B cell (primary cell): ENCODE data around the gene WDR5B. TPM values are rescaled to one million over a fixed set of nuclear protein-coding genes. Genes with fewer than 3 reads are reported as not detected.

Experiments used
- ATAC-seq: fragments of 200-7000 bp; cut with Tn5 transposase; one replicate; pipeline ENCODE4 v1.10.0; 2021; ENCODE audit warnings: low read depth, mild to moderate bottlenecking, moderate number of reproducible peaks, moderate library complexity
- CTCF ChIA-PET: fragments of 350-600 bp; sonication (Branson Sonifier 250); formaldehyde crosslinking; loops from one replicate; lab custom pipeline; 2021; ENCODE audit warnings: antibody characterized with exemption, inconsistent platforms; lab: Charles Lee
- POLR2A ChIA-PET: fragments of 350-600 bp; sonication (Branson Sonifier 250); formaldehyde crosslinking; loops from one replicate; lab custom pipeline; 2021; ENCODE audit warnings: antibody characterized with exemption; lab: Charles Lee
- DNase-seq: peaks from one replicate; pipeline ENCODE4 v3.0.0; 2013
- H2AFZ ChIP-seq: 2 replicates; pipeline ENCODE4 v1.6.1; 2012; ENCODE audit warnings: mild to moderate bottlenecking, low read depth, low read length; ENCODE audit not compliant: insufficient read depth, poor library complexity, severe bottlenecking
- H3K27ac ChIP-seq, 2 donors: 1 replicate in 1 of 2; 2 replicates in 1 of 2; pipeline ENCODE4 v1.5.1; 2012 to 2013; ENCODE audit warnings: low read length in 2 of 2, mild to moderate bottlenecking in 2 of 2, moderate library complexity in 1 of 2
- H3K27me3 ChIP-seq, 4 experiments: fragments of 200-600 bp in 1 of 4; sonication (generic) in 1 of 4; replicated peaks in 1 of 4; 1 replicate in 2 of 4; 2 replicates in 2 of 4; pipeline versions ENCODE4 v1.6.1 to v1.7.0; 2013 to 2016; ENCODE audit warnings: low read length in 3 of 4, mild to moderate bottlenecking in 2 of 4, mixed read lengths in 1 of 4, moderate library complexity in 1 of 4; ENCODE audit not compliant: insufficient read depth in 4 of 4, control insufficient read depth in 3 of 4; ENCODE audit errors: control extremely low read depth in 1 of 4
- H3K36me3 ChIP-seq, 2 experiments: replicated peaks in 1 of 2; 1 replicate in 1 of 2; 2 replicates in 1 of 2; pipeline versions ENCODE4 v1.6.1 to v1.7.1; 2013; ENCODE audit warnings: low read length in 1 of 2; ENCODE audit not compliant: insufficient read depth in 2 of 2, control insufficient read depth in 1 of 2; ENCODE audit errors: control extremely low read depth in 1 of 2, extremely low read depth in 1 of 2
- H3K4me1 ChIP-seq, 2 donors: fragments of 200-600 bp in 1 of 2; sonication (generic) in 1 of 2; 1 replicate in 1 of 2; 2 replicates in 1 of 2; pipeline versions ENCODE4 v1.5.1 to v1.6.1; 2013 to 2017; ENCODE audit warnings: low read length in 2 of 2; ENCODE audit not compliant: control insufficient read depth in 2 of 2, insufficient read depth in 2 of 2
- H3K4me2 ChIP-seq: replicated peaks from 2 replicates; pipeline ENCODE3; 2012; ENCODE audit warnings: mild to moderate bottlenecking, low read depth, low read length; ENCODE audit not compliant: poor library complexity, severe bottlenecking
- H3K4me3 ChIP-seq, 5 experiments: fragments of 200-600 bp in 1 of 5; sonication (generic) in 1 of 5; 1 replicate in 3 of 5; 2 replicates in 2 of 5; pipeline versions ENCODE4 v1.5.1 to v1.7.0; 2011 to 2016; ENCODE audit warnings: low read length in 4 of 5, mild to moderate bottlenecking in 4 of 5, low read depth in 2 of 5, control low read depth in 1 of 5, moderate library complexity in 1 of 5; ENCODE audit not compliant: insufficient read depth in 1 of 5; ENCODE audit errors: control extremely low read depth in 1 of 5, extremely low read depth in 1 of 5
- H3K79me2 ChIP-seq: fragments of 200-600 bp; sonication (generic); one replicate; pipeline ENCODE4 v1.6.0; 2016; ENCODE audit warnings: low read length; ENCODE audit not compliant: control insufficient read depth, insufficient read depth
- H3K9ac ChIP-seq: fragments of 200-600 bp; sonication (generic); 2 replicates; pipeline ENCODE4 v1.6.1; 2017; ENCODE audit warnings: mild to moderate bottlenecking, low read length, moderate library complexity
- H3K9me3 ChIP-seq, 3 donors: one replicate each; pipeline versions ENCODE4 v1.6.1 to v1.7.1; 2013; ENCODE audit warnings: low read length in 2 of 3; ENCODE audit not compliant: control insufficient read depth in 2 of 3, insufficient read depth in 1 of 3; ENCODE audit errors: control extremely low read depth in 1 of 3
- H4K20me1 ChIP-seq: 2 replicates; pipeline ENCODE4 v1.6.0; 2012; ENCODE audit warnings: mild to moderate bottlenecking, low read length; ENCODE audit not compliant: insufficient read depth, control insufficient read depth, poor library complexity, severe bottlenecking
- H3K27ac Mint-ChIP-seq: one replicate; pipeline ENCODE4 v1.8.0; 2021; ENCODE audit warnings: mixed read lengths
- H3K27me3 Mint-ChIP-seq: one replicate; pipeline ENCODE4 v1.8.0; 2021; ENCODE audit warnings: mixed read lengths
- H3K4me1 Mint-ChIP-seq: one replicate; pipeline ENCODE4 v1.8.0; 2021; ENCODE audit warnings: mixed read lengths
- H3K4me3 Mint-ChIP-seq: one replicate; pipeline ENCODE4 v1.8.0; 2021; ENCODE audit warnings: mixed read lengths
- H3K9me3 Mint-ChIP-seq: one replicate; pipeline ENCODE4 v1.8.0; 2022; ENCODE audit warnings: mixed read lengths; ENCODE audit not compliant: insufficient read depth
- CTCF ChIP-seq: fragments of 200-600 bp; IDR thresholded peaks from one replicate; pipeline ENCODE4 v1.8.0; 2022; ENCODE audit warnings: antibody characterized with exemption, mild to moderate bottlenecking
- EZH2 ChIP-seq: IDR thresholded peaks from 2 replicates; pipeline ENCODE4 v1.6.1; 2012; ENCODE audit warnings: borderline replicate concordance, low read depth, mild to moderate bottlenecking, moderate library complexity, low read length; ENCODE audit not compliant: insufficient read depth, poor library complexity, severe bottlenecking
- WGBS: methylation state at CpG from one replicate; pipeline ENCODE4 v1.1.5; 2013; ENCODE audit warnings: missing lambda C conversion rate; ENCODE audit not compliant: insufficient coverage; 5-methylcytosine and 5-hydroxymethylcytosine counted together
- intact Hi-C: fragments of 100-400 bp; cut with micrococcal nuclease; formaldehyde crosslinking; loops from one replicate; pipeline ENCODE4 v1.10.0; 2022
- polyA plus RNA-seq: library from polyadenylated mRNA; depleted of rRNA; stranded (reverse); fragments of >200 nt; gene quantifications from 2 replicates; pipeline ENCODE4 v1.2.3, GENCODE V29; 2012
- total RNA-seq, 2 donors: library from RNA; stranded (reverse); fragments of 120-200 nt in 1 of 2; gene quantifications; 1 replicate in 1 of 2; 2 replicates in 1 of 2; pipeline versions ENCODE4 v1.2.3 to v1.2.4, GENCODE V29; 2013 to 2022

WDR5B gene
- total and polyA plus RNA-seq, 2 donors (not counting 1 experiment from before 2014, with no cell fraction given): 3.5 to 11.6 TPM

- TF ChIP-seq EZH2 (no peak), CTCF (no peak)
- POLR2A ChIA-PET: no interaction called here
- no peak overlapping the region for H3K27ac Mint-ChIP-seq
- Histone ChIP-seq H3K27me3 (no peaks in the 10 kb centered on the region), H3K79me2 (peaks cover 14% of the 10 kb centered on the region), H3K4me2 (no peak overlapping the region), H3K36me3 (no peaks in the 10 kb centered on the region), H3K9ac (no peak overlapping the region), H2AFZ (no peak overlapping the region), H3K4me3 (no peak overlapping the region), H4K20me1 (no peaks in the 10 kb centered on the region), H3K4me1 (no peaks in the 10 kb centered on the region), H3K9me3 (no peaks in the 10 kb centered on the region), H3K27ac (no peak overlapping the region)
- no peaks in the 10 kb centered on the region for H3K27me3 Mint-ChIP-seq
- no peaks in the 10 kb centered on the region for H3K9me3 Mint-ChIP-seq
- peaks cover 19% of the 10 kb centered on the region for H3K4me1 Mint-ChIP-seq
- CTCF ChIA-PET: interaction anchor here (0.7 to 3.2 kb wide), 9 partner anchors 9 to 846 kb away, joined by 3 to 38 read pairs (median 5); partner anchors contain the start of genes FAM162A, MIX23, SEMA5B and WDR5B
- intact Hi-C loops: loop anchor here (2.0 to 10.0 kb wide), 2 partner anchors 63 to 637 kb away; no protein-coding TSS in a partner anchor
- H3K4me3 Mint-ChIP-seq: no peak overlapping the region
- no peak for DNase-seq
- no peak for ATAC-seq
- 100% methylated on average over 1 of the region's 2 CpGs for whole genome bisulfite sequencing
Observed at GRCh38 chr3:122391681-122392446, 24.0 kb downstream of the WDR5B start.

GRCh38 chr3:122390665-122391064, 25.2 kb downstream of the WDR5B start:
- H3K27ac Mint-ChIP-seq: no peak overlapping the region
- Histone ChIP-seq H3K4me2 (no peak overlapping the region), H3K27me3 (no peaks in the 10 kb centered on the region), H4K20me1 (no peaks in the 10 kb centered on the region), H3K36me3 (no peaks in the 10 kb centered on the region), H2AFZ (no peak overlapping the region), H3K79me2 (peaks cover 14% of the 10 kb centered on the region), H3K4me3 (no peak overlapping the region), H3K4me1 (no peaks in the 10 kb centered on the region), H3K27ac (no peak overlapping the region), H3K9me3 (no peaks in the 10 kb centered on the region), H3K9ac (no peak overlapping the region)
- 86% methylated on average over 1 of the region's 4 CpGs for WGBS
- no peak for ATAC-seq
- intact Hi-C loops: loop anchor here (10.0 kb wide), 1 partner anchor 64 kb away; no protein-coding TSS in a partner anchor
- TF ChIP-seq CTCF: no peak
- H3K4me3 Mint-ChIP-seq: no peak overlapping the region
- ChIA-PET CTCF (interaction anchor here (1.1 kb wide), 2 partner anchors 18 to 638 kb away, joined by 3 read pairs; no protein-coding TSS in a partner anchor), POLR2A (no interaction called here)
- DNase-seq: no peak
- H3K4me1 Mint-ChIP-seq: peaks cover 21% of the 10 kb centered on the region
- H3K27me3 Mint-ChIP-seq: no peaks in the 10 kb centered on the region
- H3K9me3 Mint-ChIP-seq: no peaks in the 10 kb centered on the region
